HG02759 (cell line): ENCODE data around the gene IRAG1.

Experiments used
- ATAC-seq: cut with Tn5 transposase; IDR thresholded peaks from one replicate; pipeline ENCODE4 v1.9.1; 2021; ENCODE audit warnings: mild to moderate bottlenecking, moderate library complexity; ENCODE audit not compliant: unreplicated experiment

IRAG1 gene

DNA sequence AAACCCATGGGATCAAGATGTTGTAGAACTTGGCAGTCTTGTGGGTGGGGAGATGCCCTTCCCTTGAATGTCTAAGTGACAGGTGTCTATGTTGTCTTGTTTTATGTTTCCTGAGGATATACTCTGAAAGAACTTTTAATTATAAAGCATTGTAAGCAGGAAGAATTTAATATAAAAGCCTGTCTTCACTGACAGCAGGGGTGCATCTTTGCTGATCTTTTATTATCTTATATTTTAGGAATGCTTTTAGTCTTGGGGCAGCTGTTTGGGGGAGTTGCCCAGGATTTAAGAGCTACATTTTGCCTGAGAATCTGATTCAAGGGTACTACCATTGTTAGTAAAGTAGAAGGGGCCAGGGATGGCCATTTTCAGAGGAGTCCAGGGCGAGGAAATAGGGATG, 43.4 kb downstream of the IRAG1 start:
- ATAC-seq = no peak

DNA sequence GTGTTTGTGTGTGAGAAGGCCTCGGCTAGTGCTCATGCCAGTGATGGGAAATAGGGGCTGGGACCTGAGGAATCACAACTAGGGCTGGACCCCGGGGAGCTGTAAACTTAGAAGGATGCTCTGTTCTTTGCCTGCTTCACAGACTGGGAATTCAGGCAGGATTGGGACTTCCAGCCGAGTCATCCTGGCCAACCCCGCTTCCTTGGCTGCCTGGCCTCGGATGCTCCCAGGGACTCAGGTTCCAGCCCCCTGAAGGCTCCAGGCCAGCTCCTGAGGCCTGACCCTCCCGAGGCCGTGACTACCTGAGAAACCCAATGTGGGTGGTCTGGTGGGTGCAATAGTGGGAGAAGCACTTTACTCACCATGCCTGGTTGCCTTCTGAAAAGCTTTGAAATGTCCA, 44.7 kb downstream of the IRAG1 start:
- ATAC-seq = no peak

DNA sequence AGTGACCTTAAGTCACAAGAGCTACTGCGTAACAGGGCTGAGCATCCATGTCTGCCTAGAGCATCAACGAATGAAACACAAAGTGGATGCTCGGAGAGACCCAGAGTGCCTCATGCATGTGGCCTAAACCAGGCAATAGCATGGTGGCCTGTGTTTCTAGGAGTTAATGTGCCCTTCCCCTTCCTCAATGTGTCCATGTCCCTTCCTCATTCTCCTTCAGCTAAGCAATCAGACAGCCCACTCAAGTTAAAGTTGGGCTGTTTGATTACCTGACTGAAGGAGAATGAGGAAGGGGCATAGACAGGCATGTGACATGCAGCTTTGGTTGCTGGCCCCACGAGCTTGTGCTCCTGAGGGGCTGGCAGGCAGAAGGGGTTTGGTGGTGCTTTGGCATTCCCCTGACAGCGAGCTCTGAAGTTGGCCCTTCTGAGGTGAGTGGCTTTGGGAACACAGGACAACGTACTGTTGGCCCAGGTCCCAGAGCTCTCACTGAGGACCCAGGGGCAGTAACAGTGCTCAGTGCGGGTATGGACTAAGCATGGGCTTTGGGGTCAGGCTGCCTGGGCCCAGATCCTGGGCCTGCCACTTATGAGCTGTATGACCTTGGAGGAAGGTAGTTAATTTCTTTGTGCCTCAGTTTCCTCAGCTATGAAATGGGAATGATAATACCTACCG, 46.7 kb downstream of the IRAG1 start:
- no peak for ATAC-seq

DNA sequence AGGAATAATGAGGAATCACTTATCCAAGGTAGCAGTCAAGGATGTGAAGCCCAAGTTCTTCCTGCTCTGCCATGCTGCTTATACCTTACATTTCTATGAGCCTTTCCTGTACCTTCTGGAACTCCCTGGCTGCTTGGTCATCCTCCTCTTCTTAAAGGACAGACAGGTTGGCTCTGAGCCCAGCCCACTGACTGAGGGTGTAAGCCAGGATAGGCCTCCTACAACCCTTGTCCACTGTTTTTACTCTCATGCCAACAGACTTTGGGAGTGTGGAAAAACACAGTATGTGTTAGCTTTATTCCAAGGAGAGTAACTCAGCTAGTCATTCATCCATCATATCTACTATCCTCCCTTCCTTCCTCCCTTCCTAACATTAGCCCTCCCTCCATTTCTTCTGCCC, 47.5 kb downstream of the IRAG1 start:
- ATAC-seq = no peak

DNA sequence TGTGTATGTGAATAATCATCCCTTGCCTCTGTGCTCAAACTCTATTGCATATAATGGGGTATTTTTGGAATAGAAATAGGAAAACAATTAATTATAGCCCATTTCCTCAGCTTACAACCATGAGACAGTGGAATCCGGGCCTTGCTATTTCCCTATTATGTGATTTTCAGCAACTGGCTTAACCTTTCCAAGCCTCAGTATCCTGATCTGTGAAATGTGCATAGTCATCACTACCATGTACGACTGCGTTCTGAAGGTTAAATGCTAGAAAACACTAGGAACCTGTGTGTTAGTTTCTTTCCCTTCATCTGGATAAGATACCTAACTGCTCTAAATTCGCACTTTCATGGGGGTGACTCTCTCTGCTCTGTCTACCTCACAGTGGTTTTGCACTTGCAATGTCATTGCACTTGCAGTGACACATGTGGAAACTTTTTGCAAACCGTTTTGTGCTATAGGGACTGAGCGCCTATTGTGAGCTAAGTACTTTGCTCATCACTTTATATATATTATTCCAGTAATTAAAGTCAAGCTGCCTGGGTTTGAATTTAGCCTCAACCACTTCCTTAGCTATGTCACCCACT, 48.3 kb downstream of the IRAG1 start:
- ATAC-seq = no peak
